KOPT-K1 (cell line): ENCODE data around the gene EPHX1.
"Not testable (repeated sequence)": the region's sequence is repeated elsewhere in the genome, so short reads cannot be mapped to it uniquely, and the experiment has no call there.

Source experiments
- H3K27ac ChIP-seq: fragments of 200-600 bp; sonication (generic); 2 replicates; pipeline ENCODE4 v1.5.1; 2016; ENCODE audit warnings: antibody characterized with exemption, mild to moderate bottlenecking, low read depth, low read length; ENCODE audit not compliant: poor library complexity, severe bottlenecking
- H3K36me3 ChIP-seq: fragments of 200-600 bp; sonication (generic); 2 replicates; pipeline ENCODE4 v1.5.1; 2017; ENCODE audit warnings: antibody characterized with exemption, mild to moderate bottlenecking, low read length, moderate library complexity; ENCODE audit not compliant: insufficient read depth
- H3K9me3 ChIP-seq: fragments of 200-600 bp; sonication (generic); 2 replicates; pipeline ENCODE4 v1.5.1; 2017; ENCODE audit warnings: antibody characterized with exemption, low read length, mild to moderate bottlenecking; ENCODE audit not compliant: insufficient read depth, poor library complexity, severe bottlenecking

Gene EPHX1

DNA sequence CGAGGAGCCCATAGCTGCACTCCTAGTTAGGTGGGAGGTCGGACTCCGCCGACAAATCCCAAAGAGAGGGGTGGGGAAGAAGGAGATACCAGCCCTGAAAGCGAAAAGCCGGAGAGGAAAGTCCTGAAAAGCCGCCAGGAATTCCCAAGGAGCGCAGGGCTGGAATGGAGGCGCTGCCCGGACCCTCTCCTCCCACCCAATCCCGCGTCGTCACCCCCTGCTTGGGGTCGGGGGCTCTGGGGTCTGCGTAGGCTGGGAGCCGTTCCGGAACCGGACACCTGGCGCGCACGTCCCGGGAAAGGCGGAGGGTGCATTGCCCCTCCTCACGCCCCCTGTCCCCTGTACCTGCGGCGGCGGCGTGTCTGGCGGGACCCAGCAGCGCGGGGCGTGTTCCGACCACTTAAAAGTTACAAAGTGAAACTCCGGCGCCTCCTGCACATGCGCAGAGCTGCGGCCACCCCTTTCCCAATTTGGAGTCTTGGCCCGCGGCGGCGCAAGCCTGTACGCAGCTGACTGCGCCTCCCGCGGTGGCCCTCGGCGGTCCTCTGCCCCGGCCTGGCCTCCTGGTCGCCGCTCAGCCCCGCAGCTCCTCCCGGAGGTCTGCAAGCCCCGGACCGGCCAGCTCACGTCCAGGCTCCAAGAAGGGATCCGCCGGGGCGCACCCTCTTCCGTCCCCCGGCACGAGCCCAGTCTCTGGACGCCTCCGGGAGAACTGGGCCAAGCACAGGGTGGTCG is 72.2 kb downstream of the EPHX1 start, which contains the start of gene TMEM63A:
Gene TMEM63A (minus strand): TSS at position 422 of the 735 bp plus-strand sequence. CDS start 4,800 bp downstream, outside the sequence.
- Histone ChIP-seq H3K27ac (peak within 1 kb of the TSS; percentile 85), H3K36me3 (peaks cover 9% of the 10 kb centered on the region; the same call in 1 of the 2 replicates), H3K9me3 (no peaks in the 10 kb centered on the region)

DNA sequence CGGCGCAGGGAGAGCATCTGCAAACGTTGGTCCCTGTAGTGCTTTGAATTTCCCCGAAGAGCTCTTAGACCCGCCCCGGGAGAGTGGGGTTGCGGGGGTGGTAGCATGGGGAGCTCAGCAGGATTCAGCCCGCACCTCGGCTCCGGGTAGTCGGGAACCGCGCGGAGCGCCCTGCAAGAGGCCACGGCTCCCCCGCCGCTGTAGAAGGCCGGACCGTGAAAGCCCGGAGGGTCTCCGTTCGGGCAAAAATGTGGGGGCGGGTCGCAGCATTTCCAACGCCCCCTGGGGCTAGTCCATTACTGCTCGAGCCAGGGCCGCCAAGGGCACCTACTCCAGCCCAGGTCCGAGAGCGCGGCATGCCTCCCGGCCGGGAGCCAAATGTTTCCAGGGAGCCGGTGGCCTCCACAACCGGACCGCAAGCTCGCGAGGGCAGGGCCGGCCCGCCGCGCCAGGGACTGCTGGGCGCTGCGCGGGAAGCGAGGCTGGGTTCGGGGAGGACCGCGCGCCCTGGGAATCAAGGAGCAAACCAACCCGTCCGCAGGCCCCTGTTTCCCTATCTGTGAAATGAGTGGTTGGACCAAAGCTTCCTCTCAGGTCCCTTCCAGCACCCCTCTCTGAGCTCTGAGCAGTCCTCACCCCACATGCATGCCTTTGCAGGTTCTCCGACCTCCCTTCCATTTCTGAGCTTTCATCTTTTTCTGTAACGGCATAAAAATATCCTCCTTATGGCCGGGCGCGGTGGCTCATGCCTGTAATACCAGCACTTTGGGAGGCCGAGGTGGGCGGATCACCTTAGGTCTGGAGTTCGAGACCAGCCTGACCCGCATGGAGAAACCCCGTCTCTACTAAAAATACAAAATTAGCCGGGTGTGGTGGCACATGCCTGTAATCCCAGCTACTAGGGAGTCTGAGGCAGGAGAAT is 73.0 kb downstream of the EPHX1 start:
- Histone ChIP-seq H3K9me3 (no peaks in the 10 kb centered on the region), H3K36me3 (0 out of 2 replicates have a peak, but pooled peaks cover 4% of the 10 kb centered on the region), H3K27ac (peak overlapping the region; percentile 85)

DNA sequence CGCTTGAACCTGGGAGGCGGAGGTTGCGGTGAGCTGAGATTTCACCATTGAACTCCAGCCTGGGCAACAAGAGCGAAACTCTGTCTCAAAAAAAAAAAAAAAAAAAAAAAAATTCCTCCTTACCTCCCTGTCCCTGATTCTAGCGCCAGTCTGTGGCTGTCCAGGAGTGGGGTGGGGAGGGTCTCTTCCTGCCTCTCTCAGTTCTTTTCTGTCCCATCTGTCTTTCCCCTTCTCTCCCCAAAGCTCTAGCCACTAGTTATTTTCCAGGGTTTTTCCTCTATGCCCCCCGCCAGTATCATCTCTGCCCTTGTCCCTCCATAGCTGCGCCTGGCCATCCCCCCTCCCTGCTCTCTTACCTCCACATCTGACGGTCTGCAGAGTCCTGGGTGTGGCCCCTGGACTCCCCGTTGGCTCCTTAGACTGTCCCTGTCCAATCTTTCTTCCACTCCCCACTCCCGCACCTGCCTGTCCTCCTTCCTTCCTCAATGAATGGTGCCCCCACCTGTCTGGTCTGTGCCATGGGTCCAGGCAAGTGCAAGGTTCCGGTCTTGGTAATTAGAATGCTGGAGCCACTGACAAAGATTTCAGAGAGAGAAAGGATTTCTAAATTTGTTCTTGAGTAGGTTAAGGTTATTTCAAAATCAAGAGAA is 73.8 kb downstream of the EPHX1 start:
- H3K9me3 ChIP-seq = no peaks in the 10 kb centered on the region
- no peak overlapping the region for H3K27ac ChIP-seq
- no peaks in the 10 kb centered on the region for H3K36me3 ChIP-seq

DNA sequence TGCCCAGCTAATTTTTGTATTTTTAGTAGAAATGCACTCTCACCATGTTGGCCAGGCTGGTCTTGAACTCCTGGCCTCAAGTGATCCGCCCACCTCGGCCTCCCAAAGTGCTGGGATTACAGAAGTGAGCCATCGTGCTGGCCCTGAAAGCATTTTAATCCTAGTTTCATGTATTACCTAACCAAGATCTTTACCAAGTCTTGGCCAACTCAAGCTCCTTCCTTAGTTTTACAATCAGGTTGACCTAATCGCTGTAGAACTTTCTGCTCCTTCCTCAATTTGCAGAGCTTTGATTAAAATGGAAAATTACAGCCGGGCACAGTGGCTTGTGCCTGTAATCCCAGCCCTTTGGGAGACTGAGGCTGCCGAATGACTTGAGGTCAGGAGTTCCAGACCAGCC is 75.4 kb downstream of the EPHX1 start:
- no peaks in the 10 kb centered on the region for H3K9me3 ChIP-seq
- no peak overlapping the region for H3K27ac ChIP-seq
- H3K36me3 ChIP-seq = no peaks in the 10 kb centered on the region

DNA sequence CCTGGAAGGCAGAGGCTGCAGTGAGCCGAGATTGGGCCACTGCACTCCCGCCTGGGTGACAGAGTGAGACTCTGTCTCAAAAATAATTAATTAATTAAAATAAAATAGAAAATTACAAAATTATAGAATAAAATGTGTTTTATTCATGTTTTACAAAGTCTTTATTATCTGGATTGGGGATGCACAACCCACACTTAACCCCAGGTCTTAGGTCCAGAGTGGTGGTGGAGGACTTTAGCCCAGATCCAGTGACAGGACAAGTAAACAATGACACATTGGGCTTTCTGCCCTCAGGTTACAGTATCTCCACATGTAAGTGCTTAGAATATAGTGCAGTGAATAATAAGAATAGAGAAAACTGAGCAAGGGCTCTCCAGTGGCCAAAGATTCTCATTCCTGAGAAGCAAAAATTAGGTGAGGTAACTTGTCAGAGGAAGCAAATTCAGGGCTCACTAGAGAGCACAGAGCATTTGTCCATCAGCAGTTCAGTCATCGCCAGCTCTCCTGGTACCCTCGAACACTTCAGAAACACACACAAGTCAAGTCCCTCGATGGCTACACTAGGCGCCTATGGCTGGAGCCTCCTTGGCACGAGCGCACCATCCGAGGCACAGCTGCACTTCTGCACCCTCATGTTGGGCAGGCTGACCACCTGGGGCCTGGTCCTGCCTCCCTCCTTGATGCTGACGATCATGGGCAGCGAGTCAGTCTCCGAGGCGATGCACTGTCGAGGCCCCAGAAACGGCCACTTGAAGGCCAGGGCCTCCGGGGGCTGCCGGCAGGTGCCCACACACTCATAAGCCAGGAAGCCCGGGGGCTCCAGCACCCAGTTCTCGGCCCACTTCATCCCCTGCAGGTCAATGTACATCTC is 76.5 kb downstream of the EPHX1 start:
- H3K36me3 ChIP-seq = no peaks in the 10 kb centered on the region
- no peaks in the 10 kb centered on the region for H3K9me3 ChIP-seq
- H3K27ac ChIP-seq = no peak overlapping the region

DNA sequence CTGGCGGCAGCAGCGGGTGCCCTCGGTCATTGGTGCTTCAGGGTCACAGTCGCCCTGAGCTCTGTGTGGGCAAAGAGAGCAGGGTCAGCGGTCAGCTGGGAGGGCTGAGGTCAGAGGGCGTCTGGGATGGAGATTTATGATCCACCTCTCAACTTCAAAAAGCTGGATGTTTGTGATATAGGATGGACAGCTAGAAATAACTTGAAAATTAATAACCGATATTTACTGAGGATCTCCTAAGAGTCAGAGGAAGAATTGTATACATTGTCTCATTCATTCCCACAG is 77.0 kb downstream of the EPHX1 start:
- Histone ChIP-seq H3K36me3 (no peaks in the 10 kb centered on the region), H3K9me3 (no peaks in the 10 kb centered on the region), H3K27ac (no peak overlapping the region)

DNA sequence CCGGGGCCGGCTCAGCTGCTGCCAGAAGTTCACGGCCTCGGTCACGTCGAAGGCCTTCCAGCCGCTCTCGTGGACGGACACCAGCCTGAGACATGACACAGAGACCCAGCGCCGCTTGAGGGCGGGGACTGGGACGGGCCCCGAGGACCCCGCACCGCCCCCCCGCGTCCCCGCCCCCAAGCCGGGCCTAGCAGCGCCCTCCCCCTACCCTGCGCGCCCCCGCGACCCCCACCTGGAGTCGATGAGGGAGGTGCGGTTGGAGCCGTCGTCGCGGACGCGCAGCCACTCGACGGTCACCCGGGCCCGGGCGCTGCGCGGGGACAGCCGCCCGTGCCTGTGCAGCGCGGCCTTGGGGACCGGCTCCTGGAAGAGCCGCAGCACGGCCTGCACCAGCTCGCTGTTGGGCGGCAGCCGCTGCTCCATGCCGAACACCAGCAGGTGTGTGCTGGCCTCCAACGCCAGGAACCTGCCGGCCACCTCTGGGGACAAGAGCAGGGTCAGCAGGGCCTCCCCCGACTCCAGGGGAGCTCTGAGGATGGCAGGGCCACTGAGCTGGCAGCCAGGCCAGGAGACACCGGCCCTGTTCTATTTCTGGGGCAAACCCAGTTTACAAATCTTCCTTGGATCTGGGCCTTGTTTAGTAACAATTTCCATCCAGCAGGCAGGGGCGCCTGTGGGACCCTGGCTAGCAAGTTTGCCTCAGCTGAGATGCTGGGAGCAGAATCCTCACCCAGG is 77.8 kb downstream of the EPHX1 start:
- not testable (repeated sequence) for H3K27ac ChIP-seq, H3K36me3 ChIP-seq, H3K9me3 ChIP-seq

DNA sequence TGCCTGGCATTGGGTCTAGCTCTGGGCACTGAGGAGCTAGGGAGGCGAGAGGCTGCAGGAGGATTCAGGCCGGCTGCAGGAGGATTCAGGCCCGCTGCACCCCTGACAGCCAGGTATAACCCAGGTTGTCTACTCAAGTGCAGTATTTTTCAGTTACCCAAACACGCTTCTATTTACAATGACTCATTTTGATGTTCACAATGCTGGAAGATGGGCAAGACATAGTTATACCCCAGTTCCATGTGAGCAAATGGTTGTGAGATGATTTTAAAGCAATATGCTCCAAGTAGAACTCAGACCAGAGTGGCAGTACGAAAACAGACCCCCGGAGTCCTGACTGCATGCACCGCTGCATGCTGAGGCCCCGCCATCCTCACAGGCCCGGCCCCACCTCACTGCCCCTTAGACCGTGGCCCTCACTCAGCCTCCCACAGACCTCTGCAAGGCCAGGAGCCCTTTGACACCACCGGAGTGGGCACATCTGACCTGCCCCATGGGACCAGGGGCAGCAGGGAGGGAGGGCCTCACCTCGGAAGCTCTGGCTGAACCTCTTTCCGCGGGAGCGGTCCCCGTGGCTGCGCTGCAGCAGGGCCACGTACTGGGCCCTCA is 78.5 kb downstream of the EPHX1 start:
- H3K9me3 ChIP-seq = no peaks in the 10 kb centered on the region
- no peak overlapping the region for H3K27ac ChIP-seq
- H3K36me3 ChIP-seq = no peaks in the 10 kb centered on the region

DNA sequence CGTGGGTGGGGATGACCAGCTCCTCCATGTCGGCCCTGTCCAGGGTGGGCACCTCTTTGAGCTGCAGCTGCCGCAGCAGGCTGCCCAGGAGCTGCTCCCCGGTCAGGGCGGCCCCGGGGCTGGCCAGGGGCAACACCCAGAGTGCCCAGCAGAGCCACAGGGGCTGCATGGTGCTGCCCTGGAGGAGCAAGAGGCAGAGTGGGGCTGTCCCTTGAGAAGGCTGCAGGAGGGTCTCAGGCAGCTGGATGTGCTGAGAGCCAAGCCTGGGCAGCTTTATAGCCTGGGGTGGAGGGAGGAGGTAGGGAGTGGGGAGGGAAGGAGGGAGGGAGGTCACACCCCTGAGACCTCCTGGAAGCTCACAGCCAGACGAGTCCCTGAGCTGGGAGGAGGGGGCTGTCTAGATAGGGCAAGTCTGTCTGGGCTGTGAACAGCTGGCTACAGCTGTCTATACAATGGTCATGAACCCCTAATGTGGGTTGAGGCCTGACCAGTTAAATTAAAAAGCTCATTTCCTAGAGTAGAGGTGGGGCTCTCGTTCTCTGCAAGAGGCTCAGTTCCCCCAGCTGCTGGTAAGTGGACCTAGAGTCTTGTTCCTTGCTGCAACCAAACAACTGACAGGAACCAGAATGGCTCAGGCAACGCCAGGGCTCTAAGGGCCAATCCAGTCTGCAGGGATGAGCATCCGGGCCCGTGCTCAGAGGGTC is 79.1 kb downstream of the EPHX1 start, which contains the start of gene LEFTY1:
Gene LEFTY1 (minus strand): TSS at position 249 of the 704 bp plus-strand sequence. CDS start 80 bp downstream, at position 169.
- no peak within 1 kb of the TSS for H3K27ac ChIP-seq
- no peaks in the 10 kb centered on the region for H3K9me3 ChIP-seq

DNA sequence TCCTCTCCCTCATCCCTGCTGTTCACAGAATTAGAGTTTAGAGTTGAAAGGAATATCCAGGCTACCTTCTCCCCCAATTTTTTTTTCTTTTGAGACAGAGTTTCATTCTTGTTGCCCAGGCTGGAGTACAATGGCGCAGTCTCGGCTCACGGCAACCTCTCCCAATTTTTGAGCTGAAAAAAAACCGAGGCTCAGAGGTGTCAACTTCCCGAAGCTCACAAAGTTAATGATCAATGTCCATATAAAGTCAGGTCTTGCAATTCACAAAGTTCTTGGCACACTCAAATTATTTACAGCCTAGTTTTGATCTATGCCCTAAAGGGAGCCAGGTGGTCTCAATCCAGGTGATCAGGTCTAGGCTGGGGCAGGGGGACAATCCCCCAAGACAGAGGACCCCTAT is 79.8 kb downstream of the EPHX1 start:
- no peak overlapping the region for H3K27ac ChIP-seq
- H3K9me3 ChIP-seq = no peaks in the 10 kb centered on the region
- H3K36me3 ChIP-seq = no peaks in the 10 kb centered on the region

More for the DNA sequence above, 79.1 kb downstream of the EPHX1 start, which contains the start of gene LEFTY1:
- H3K36me3 ChIP-seq = no peaks in the 10 kb centered on the region

DNA sequence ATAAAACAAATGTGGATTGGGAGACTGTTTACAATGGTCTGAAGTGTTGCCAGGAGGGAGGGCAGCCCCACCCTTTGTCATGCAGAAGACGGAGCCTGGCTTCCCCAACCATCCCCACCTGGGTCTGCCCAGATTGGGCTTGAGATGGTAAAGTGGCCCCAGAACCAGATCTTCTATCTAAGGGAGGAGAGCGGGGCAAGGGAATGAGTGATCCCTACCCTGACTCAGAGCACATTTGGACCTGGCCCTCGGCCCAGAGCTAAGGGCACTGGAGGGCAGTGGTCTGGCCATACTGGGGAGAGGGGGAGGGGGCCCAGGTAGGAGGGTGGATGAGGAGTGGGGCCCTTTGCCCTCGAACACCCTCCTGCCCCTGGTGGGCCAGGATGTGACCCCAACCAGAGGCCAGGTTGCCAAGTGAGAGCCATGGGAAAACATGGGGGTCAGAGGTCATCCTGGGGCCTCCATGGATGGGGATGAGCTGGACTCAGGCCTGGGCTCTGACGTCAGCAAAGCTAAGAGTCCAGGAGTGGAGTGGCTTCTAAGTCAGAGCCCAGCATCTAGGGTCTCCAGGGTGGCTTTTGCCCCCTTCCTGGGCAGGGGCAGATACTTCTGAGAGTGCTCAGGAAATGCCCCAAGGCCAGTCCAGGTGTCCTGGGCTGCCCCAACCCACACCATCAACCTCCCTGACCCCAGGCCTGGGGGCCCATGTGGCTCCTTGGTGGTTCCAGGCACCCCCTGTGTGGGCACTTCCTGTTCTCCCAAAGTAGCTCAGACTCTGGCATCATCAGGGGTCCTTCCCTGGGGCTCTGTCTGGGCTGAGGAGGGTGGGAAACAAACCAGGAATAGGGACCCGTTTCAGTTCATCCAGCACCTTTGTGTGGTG is 80.7 kb downstream of the EPHX1 start:
- Histone ChIP-seq H3K36me3 (no peaks in the 10 kb centered on the region), H3K9me3 (no peaks in the 10 kb centered on the region), H3K27ac (no peak overlapping the region)

DNA sequence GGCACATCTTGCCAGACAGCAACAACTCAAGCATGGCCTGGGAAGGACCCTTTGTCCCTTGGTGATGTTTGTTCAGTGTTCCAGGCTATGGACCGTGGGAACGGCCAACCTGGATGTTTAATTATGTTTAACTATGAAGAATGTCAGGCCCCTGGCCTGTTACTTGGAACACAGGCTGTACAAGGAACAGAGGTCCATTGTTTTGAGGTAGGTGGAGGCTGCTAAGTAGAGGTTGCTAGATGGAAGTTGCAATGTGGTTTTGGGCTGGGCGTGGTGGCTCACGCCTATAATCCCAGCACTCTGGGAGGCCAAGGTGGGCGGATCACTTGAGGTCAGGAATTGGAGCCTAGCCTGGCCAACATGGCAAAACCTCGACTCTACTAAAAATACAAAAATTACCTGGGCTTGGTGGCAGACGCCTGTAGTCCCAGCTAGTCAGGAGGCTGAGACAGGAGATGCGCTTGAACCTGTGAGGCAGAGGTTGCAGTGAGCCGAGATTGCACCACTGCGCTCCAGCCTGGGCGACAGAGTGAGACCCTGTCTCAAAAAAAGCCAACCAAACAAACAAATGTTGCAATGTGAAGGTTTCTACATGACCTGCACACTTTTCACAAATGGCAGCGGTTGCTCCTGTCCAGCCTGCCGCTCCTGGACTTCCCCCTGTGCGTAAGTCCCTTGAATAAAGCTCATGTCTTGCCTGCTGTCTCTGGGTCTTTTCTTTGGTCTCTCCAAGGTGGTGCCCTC is 81.5 kb downstream of the EPHX1 start:
- Histone ChIP-seq H3K27ac (no peak overlapping the region), H3K9me3 (no peaks in the 10 kb centered on the region), H3K36me3 (no peaks in the 10 kb centered on the region)
